COLO668 (cell line): ENCODE measurements around the gene ASPG.

Experiments used
- DNase-seq: peaks from one replicate; lab custom pipeline; 2025; ENCODE audit not compliant: unreplicated experiment; lab: John Stamatoyannopoulos, UW

ASPG gene

GRCh38 chr14:104093366-104094055, 8.0 kb downstream of the ASPG start:
- DNase-seq = no peak

GRCh38 chr14:104094056-104094708, 8.7 kb downstream of the ASPG start:
- DNase-seq = no peak

GRCh38 chr14:104094709-104095425, 9.4 kb downstream of the ASPG start:
- peak; percentile 59 for DNase-seq

- DNase-seq = no peak
Observed at GRCh38 chr14:104095426-104096310, 10.2 kb downstream of the ASPG start.

- no peak for DNase-seq
Observed at GRCh38 chr14:104096318-104096717, 10.8 kb downstream of the ASPG start.

GRCh38 chr14:104096751-104097700, 11.5 kb downstream of the ASPG start:
- DNase-seq = peak; percentile 29

- DNase-seq = no peak
Observed at GRCh38 chr14:104098272-104099095, 13.0 kb downstream of the ASPG start.

- no peak for DNase-seq
Observed at GRCh38 chr14:104099096-104100041, 13.9 kb downstream of the ASPG start.

GRCh38 chr14:104100171-104101085, 14.9 kb downstream of the ASPG start:
- no peak for DNase-seq

- no peak for DNase-seq
Observed at GRCh38 chr14:104101086-104101621, 15.7 kb downstream of the ASPG start.

GRCh38 chr14:104101651-104102281, 16.3 kb downstream of the ASPG start:
- no peak for DNase-seq

- no peak for DNase-seq
Observed at GRCh38 chr14:104102282-104102914, 16.9 kb downstream of the ASPG start.

- no peak for DNase-seq
Observed at GRCh38 chr14:104103061-104103445, 17.6 kb downstream of the ASPG start.

- no peak for DNase-seq
Observed at GRCh38 chr14:104103446-104104075, 18.1 kb downstream of the ASPG start.
